ENCODE data around the gene PPP1R14B.
A peak's percentile ranks its signal among the peaks of the same experiment; 100 is the strongest.

Gene PPP1R14B

DNA sequence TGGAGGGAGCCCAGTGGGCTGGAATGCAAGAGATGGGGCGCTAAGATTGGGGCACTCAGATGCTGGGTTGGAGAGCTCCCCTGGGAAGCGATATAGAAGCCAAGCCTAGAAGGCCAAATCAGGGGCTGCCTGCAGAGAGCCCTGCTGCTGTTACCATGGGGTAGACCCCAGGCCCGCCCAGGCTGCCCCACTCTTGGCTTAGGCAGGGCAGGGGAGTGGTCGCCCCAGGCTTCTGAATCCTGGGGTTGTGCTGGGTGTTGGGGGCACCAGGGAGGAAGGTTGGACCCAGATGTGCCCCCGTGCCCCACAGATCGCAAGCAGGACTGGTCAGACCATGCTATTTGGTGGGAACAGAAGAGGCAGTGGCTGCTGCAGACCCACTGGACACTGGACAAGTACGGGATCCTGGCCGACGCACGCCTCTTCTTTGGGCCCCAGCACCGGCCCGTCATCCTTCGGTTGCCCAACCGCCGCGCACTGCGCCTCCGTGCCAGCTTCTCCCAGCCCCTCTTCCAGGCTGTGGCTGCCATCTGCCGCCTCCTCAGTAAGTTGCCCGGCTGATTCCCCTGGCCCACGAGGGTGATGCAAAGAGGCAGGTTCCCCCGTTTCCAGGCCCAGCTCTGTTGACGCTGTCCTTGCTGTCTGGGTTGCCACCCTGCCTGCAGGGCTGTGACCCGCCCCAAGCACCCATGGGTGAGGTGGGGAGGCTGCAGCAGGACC is 36.3 kb downstream of the PPP1R14B start:
- DNase-seq (ENCODE audit: low spot score) = no peak

DNA sequence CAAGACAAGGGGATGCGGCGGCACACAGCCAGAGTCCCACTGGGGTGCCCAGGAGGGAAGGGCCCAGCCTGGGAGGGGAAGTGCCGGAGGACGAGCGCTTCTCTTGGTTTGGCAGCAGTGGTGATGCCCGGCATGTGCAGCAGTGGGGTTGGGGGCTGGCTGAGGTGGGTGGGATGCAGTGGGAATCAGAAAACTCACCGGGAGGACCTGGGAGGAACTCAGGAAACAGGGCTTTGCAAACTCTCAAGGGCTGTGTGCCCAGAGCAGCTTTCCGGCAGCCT is 37.2 kb downstream of the PPP1R14B start:
- DNase-seq (ENCODE audit: low spot score) = no peak

DNA sequence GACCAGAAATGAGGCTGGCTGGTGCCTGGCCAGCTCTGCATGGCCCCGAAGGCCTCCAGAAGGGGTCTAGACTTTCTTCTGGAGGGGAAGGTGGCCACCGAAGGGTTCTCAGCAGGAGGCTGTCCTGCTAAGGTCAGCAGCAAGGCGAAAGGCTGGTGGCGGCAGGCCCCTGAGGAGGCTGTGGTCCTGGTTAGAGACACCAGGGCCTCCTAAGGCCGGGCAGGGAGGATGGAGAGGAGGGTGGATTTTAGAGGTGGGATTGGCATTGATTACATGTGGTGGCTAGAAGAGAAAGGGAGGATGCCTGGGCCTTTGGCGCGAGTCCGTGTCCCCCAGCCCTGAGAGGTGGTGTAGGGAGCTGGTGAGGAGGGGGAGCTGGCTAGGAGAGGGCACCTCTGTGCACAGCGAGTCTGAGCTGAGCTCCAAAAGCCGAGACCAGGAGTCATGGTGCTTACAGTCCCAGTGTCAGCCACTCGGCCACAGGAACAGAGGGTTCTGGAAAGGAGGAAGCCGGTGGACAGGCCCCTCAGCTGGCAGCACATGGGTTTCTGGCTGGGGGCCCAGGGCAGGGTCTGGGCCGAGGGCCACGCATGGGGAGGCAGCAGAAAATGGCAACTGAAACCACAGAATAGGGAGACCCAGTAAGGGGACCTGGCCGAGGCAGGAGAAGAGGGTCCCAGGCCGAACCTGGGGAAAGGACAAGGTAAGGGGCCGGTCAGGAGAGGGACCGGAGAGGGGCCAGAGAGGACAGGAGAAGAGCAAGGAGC is 37.8 kb downstream of the PPP1R14B start:
- DNase-seq (ENCODE audit: low spot score) = no peak

DNA sequence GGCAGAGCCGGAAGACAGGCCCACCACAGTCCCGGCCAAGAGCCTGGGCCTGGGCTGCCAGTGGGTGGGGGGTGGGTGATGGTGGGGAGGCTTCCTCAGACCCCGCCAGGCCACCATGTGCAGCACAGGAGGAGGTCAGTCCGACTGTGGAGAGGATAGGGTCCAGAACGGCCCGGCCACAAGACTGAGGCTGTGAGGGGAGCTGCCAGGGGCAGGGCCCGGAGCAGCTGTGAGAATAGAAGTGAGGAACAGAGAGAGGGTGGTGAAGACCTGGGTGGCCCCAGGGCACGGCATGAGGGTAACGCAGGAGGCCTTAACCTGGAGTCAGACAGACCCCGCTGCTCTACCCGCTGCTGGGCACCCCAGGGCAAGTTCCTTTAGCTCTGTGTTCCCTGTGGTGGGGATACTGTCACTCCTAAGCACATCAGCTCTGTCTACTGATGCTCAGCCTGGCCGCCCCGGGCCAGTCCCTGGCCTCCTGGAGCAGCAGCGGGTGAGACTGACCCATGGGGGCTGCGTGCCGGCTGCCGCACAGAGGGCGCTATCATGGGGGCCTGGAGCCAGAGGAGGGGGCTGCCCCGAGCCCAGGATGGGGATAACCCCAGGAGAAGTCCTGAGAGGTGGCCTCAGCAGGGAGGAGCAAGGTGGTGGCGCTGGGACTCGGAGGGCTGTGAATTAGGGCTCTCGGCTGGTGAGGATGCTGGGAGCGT is 38.5 kb downstream of the PPP1R14B start:
- DNase-seq (ENCODE audit: low spot score) = no peak

DNA sequence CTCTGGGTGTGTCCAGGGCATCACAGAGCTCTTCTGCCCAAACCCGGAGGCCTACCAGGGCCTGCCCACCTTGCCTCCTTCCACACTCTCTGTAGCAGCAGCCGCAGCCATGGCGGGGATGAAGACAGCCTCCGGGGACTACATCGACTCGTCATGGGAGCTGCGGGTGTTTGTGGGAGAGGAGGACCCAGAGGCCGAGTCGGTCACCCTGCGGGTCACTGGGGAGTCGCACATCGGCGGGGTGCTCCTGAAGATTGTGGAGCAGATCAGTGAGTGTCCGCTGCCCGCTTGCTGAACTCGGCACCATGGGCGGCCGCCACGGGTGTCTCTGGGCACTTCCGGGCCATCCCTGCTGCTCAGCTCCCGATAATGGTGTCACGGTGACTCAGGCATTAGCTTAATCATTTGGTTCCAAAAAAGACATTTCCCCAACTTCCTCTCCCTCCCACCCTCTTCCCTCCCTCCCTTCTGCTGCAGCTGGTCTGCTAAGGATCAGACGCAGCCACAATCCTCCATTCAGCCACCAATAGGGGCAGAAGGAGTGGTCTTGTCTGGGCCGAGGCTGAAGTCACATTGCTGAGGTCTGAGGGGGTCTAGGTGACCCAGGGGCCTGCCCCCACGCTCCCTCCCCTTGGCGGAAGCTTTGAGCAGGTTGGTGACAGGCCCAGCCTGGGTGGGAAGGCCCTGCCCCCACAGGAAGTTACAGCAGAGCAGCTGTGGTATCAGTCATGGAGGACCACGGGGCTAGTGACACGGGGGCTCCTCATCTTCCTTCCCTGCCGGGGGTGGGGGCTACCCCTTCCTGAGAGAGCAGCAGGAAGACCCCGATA is 39.3 kb downstream of the PPP1R14B start:
- DNase-seq (ENCODE audit: low spot score) = peak; percentile 68

DNA sequence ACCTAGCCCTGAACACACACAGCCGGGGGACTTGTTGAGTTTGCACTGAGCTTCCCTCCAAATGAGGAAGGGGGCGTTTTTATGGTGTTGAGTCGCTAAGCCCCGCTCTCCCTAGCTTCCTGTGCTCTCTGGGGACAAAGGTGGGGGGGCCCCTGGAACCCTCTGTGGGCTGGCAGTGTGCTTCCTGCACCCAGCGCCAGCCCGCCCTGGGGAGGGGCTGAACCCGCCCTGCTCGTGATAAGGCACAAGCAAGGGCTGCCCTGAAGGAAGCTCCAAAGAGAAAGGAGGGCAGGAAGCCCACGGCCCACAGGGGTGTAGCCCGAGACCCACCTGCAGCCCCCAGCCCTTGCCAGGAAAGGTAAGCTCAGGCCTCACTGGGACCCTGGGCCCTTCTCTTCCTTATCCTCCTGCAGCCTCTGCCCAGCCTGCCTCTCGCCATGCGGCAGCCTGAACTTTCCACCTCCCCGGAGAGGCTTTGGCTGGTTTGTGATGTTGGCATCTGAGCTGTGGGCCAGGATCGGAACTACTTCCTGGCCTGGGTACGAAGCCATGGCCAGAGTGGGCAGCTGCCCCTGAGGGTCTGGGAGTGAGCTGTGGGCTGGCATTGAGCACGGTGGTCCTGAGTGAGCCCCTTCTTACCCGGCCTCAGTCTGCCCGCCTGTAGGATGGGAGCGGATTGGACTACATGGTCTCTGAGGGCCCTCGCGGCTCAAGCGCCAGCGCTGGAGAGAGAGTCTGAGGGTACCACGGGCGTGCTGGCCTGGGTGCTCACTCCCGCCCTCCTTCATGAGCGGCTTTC is 40.1 kb downstream of the PPP1R14B start, which contains the start of gene FERMT3:
Gene FERMT3, plus strand, starts transcription at position 265 of the 799 bp plus-strand sequence. CDS start 644 bp downstream, outside the sequence.
- DNase-seq (ENCODE audit: low spot score) = no peak

DNA sequence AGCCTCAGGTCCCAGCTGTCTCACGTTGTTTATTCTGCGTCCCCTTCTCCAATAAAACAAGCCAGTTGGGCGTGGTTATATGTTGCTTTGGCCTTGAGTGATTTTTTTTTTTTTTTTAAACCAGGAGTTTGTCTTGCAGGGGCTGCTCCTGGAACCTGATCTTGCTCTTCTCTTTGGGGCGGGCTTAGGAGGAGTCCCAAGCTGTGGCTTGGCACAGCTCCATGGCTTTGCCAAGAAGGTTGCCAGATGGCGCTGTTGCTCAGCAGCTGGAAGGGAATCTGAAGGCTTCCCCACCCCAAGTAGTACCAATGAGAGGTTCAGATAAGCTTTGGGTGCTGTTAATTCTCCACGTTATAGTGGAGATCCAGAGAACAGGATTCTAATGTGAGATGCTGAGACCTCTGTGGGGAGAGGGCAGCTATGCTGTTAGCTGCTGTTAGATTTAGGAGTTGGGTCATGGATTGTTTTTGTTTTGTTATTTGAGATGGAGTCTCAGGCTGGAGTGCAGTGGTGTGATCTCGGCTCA is 42.2 kb downstream of the PPP1R14B start:
- peak; percentile 95 for DNase-seq (ENCODE audit: low spot score)

DNA sequence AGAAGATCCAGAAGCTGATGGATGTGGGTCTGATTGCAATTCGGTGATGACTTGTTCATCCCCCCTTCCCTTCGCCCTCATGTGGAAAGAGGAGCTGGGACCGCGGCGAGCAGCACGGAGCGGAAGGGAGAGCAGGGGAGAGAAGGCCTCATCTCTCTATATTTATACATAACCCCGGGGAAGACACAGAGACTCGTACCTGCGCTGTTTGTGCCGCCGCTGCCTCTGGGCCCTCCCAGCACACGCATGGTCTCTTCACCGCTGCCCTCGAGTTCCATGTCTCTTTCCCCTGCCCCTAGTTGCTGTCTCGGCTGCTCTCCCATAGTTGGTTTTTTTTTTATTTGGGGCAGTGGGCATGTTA is 42.7 kb downstream of the PPP1R14B start:
- DNase-seq (ENCODE audit: low spot score) = no peak

DNA sequence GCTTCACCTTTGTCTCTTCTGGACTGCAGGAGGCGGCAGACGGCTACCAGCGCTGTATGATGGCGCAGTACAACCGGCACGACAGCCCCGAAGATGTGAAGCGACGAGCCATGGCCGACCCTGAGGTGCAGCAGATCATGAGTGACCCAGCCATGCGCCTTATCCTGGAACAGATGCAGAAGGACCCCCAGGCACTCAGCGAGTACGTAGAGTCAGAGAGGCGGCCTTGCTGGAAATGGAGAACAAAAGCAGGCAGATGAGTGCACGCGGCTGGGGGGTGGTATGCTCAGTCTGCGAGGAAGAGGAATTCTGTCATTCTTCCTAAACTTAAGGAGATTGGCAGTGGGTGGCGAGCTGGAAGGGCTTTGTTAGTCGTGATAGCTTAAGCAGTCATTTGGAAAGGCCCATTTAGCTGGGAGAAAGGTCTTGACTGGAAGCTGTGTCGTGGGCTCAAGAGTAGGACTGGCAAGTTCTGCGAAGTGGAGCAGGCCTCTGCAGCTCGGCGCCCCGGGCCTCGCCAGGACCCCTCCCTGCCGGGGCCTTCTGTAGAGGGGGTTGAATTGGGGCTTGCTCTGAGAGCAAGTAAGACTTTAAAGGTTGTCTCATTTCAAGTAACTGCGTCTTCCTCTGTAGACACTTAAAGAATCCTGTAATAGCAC is 43.2 kb downstream of the PPP1R14B start:
- DNase-seq (ENCODE audit: low spot score) = no peak

DNA sequence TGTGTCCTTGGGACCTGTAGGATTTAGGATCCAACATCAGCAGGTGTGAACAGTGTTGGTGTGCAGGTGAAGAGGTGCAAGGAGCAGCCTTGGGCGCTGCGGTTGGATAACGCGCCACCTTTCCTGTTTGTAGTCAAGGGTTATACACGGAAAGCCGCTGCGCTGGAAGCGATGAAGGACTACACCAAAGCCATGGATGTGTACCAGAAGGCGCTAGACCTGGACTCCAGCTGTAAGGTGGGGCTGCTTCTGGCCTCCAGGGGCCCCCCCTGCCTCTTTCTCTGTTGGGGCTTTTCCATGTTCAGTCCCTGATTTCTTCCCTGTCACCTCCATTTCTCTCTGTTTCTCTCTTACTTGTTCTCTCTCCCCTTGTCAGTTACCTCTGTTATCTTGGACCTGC is 43.8 kb downstream of the PPP1R14B start:
- DNase-seq (ENCODE audit: low spot score) = no peak

DNA sequence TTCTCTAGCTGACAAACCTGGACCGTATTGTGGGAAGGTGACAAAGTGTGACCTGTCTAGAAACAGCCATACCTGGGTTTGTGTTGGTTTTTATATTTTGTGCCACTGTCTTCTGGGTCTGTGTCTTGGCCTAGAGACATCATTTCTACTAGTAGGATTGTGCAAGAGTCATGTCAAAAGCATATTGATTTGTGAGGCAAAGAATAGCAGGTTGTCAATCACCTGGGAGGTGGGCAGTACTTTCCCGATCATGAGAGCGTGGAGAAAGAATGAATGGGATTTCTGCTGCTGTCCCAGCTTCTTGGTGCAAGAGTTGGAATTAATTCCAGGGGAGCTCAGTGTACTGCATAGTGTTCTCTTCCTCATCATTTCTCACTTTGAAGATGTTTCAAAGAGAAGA is 45.2 kb downstream of the PPP1R14B start:
- no peak for DNase-seq (ENCODE audit: low spot score)

DNA sequence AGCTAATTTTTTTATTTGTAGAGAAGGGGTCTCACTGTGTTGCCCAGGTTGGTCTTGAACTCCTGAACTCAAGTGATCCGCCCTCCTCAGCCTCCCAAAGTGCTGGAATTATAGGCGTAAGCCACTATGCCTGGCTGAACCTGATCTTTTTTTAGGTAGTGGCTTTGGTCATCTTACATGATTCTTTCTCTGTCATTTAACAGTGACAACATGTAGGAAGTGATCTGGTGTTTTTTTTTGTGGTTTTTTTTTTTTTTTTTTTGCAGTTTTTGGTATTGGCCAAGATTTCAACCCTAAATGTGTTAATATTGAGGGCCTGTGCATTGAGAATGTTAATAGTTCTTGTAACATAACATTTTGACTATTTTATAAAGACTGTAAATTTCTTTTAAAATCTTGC is 48.2 kb downstream of the PPP1R14B start:
- no peak for DNase-seq (ENCODE audit: low spot score)

DNA sequence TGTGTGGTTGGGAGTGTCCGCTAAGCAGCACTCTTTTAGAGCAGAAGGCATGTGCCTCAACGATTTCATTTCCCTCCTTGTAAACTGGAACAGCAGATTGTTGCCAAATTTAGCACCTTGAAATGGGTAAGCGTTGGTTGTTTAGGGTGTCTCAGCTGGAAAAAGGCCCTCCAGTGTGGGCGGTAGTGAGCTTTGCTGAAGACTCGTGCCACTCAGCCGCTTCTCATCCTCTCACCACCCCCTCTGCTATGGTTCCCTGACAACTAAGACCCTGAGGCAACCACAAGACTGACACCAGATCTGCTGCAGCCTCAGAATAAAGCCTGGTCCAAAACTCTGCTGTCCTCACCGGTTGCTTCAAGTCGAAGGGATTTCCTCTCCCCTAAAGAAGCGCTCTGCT is 50.1 kb downstream of the PPP1R14B start:
- no peak for DNase-seq (ENCODE audit: low spot score)
